GM19452 (cell line): ENCODE data around the gene POLR2F.

Source experiments
- ATAC-seq: cut with Tn5 transposase; IDR thresholded peaks from one replicate; pipeline ENCODE4 v1.9.1; 2021; ENCODE audit not compliant: unreplicated experiment

Gene POLR2F

DNA sequence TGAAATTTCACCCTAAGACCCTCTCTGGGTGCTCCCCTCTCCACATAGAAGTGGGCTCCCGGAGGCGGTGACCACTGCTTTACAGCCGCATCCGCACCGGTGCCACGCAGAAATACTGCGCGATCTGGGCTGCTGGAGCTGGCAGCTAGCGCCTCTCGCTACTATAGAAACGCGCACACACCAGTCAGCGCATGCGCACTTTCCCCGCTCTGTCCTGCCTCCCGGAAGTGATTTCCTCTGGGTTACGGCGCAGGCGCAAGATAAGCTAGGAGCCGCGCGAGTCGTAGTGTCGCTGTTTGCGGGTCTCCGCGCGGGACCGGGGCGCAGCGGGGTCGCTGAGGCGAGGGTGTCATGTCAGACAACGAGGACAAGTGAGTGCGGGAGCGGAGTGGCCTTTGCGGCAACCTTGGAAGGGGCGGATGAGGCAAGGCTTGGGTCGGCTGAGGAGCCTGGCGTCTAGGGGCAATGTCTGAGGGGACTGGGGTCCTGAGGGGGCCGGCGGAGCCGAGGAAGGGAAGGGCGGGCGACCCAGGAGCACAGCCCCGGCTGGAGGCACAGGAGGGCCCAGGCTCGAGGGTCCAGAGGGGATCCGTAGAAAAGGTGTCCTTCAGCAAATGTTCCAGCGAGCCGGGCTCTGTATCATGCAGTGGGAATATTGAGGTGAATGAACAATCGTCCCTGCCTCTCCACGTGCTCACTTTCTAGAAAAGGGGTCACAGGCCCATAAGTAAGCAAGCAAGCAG lies at the start of gene POLR2F, which contains the start of gene C22orf23:
Gene POLR2F (plus strand): TSS at position 263 of the 743 bp plus-strand sequence. CDS start 89 bp downstream, at position 352.
Gene C22orf23 (minus strand): TSS at position 165 of the 743 bp plus-strand sequence. CDS start 452 bp downstream, outside the sequence.
- peak; percentile 87 for ATAC-seq

DNA sequence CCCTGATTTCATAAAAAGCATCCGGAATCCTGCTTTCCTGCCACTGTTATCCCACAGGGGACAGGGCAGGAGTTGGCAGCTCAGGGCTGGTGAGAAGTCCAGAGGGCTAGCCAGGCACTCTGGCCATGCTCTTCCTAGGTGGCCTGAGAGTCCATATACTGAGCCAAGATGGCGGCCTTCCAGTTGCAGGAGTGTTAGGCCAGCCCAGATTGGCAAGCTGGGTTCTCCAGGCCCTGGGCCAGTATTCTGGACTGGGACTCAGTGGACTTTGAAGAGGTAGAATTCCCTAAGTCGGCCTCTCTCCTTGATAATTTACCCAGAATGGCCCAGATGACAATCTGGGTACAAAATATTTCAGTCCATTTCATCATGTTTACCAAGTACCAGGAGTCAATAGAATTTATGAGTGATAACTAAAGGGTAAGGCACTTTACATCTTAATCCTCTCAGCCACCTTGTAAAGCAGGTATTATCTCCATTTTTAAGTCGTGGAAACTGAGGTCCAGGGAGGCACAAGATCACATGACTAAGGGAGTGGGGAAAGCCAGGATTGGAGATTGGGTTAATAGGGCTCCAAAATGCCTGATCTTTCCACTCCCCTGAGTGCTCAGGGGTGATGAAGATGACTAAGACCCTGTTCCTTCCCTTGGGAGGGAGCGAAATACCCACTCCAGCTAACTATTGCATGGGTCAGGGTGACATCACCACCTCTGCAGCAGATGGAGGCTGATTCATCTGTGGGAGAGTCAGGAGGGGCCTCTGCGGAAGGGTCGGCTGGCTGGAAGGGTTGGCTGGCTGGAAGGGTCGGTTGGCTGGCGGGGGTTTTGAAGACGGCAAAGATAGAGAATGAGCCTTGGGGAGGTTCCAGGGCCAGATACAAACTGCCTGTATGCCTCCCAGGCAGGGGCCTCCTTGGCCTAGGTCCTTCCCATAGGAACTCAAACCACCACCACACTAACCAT lies 48.6 kb upstream of the POLR2F start:
- no peak for ATAC-seq

DNA sequence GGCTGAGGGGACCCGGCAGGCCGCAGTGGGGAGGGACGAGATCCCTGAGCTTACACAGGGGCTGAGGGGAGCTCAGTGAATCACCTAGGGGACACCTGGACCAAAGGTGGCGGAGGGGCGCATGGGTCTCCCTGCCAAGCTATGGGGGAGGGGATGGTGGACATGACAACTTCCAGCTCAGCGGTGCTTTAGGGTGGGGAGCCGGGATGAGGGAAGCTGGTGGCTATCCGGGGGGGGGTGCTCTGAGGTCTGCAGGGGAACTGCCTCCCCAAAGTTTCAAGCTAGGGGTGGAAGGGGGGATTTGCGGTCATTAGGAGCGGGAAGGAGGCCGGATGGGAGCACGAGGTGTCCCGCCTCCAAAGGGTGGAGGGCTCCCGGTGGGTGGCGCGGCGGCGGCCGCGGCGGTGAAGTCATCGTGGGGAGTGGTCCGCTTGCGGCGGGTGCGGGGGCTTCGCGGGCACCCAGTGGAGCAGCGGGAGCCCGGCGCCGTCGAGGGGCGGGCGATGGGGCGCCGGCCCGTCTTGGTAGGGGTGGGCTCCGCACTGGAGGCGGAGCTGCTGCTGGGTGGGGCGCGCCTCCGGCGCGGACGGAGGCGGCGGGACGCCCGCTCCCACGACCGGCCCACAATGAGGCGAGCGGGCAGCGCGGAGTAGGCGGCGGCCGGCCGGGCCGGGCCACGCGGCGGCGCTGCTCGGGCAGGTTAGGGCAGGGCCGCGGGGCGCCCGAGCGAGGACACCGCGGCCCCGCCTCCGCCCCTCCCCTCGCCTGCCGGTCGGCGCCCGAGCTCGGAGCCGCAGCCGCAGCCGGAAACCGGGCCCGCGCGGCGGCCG lies 47.8 kb upstream of the POLR2F start, which contains the start of gene MICALL1:
Gene MICALL1 (plus strand): TSS at position 764 of the 830 bp plus-strand sequence. CDS start 126 bp downstream, outside the sequence.
- peak; percentile 72 for ATAC-seq

DNA sequence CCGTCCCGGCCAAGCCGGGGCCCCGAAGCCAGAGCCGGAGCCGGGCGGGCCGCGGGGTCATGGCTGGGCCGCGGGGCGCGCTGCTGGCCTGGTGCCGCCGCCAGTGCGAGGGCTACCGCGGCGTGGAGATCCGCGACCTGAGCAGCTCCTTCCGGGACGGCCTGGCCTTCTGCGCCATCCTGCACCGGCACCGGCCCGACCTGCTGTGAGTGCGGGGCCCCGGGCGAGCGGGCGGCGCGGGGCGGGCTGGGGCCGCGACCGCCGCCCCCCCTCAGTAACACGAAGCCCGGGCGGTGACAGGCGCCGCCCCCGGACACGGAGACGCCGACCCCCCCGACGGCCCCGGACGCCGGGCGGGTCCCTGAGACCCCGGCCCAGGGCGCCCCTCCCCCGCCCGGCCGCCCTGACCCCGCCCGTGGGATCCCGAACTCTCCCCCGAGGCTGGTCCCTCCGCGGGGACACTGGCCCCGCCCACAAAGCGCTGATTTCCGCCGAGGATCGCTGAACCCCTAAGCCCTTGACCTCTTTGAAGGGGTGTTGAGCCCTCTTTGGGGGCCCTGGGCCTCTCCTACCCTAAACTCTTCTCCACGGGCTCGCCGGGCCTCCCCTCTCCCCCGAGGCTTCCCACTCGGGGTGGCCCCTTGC lies 47.0 kb upstream of the POLR2F start:
- ATAC-seq: peak; percentile 40

DNA sequence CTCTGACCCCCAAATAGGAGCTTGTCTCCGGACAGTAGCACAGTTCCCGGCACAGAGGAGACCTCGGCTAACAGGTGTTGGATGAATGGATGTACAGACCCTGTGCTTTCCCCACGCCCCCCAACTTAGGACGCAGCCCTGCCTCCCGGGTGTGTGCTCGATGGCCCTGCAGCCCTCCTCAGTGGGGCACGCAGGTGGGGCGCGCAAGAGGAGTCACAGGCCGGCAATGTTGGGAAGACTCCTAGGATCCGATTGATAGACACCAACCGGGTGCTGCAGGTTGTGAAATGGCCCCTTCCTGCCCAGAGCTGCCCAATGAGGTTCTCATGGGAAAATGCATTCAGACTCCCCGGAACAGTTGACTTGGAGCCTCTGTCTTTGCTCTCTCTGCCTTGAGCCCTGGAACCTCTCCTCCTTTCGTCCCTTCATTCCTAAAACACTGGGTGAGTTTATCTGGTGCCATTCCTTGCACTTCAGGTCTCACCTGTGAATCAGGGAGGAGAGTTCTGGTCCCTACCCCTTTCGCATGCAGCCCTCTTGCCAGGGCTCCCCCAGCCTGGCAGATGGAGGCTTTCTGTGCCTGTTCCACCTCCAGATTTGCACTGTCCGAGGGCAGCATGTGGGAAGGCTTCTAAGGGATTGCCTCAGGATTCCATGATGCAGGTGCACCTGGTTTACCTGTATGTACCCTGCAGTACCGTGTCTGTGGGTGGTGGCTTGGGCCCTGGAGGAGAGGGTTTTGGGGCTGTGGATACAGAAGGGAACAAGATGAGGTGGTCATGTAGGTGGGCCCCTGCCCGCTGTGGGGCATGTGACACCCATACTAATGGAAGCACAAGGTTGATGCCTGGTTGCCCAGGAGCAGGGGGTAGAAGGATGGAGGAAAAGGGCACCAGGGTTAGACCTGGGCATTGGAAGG lies 46.2 kb upstream of the POLR2F start:
- no peak for ATAC-seq

DNA sequence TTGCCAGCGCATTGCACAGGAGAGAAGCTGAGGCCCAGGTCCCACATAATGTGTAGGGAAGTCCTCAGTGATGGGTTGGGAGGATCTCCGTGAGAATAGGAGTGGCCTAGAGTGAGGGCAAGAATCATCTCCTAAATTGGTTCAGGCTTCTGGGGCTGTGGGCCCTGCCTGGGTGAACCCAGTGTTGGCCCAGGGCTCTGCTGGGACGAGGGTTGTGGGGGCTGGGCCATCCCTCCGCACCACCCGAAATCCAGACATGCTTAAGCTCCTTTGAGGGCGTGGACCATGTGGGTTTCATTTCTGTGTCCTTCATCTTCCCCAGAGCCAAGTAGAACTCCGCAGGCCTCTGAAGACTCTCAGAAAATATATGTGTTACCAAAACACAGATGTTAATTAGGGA lies 43.7 kb upstream of the POLR2F start:
- ATAC-seq: no peak

DNA sequence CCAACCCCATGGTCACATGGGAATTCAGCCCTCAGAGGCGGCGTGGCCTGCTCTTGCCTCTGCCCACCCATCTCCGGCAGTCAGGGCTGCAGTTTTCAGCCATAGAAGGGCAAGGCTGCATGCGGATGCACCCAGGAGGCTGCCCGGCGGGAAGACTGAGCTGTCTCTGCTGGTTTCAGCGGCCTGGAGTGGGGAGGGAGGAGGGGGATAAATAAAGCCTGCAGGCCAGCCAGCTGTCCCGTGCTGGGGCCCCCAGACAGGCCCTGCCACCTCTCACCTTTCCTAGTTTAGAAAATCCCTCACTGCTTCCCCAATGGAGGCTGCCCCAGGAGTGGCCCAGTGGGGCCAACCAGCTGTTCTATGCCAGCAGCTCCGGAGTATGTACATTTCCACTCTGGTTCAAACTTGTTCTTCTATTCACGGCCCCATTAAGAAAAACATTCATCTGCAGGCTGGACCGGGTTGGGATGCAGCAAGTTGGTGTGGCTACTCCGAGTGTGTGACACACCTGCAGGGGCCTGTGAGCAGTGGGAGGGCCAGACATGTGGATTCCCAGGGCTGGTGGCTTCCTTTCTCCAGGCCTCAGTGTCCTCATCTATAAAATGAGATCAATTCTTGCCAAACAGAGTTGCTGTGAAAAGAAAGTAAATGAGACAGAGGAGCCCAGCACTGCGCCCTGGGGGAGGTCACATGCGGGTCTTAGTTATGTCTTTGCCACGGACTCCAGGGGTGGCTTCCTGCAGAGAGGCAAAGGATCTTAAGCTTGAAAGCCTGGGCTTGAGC lies 42.4 kb upstream of the POLR2F start:
- ATAC-seq: no peak

DNA sequence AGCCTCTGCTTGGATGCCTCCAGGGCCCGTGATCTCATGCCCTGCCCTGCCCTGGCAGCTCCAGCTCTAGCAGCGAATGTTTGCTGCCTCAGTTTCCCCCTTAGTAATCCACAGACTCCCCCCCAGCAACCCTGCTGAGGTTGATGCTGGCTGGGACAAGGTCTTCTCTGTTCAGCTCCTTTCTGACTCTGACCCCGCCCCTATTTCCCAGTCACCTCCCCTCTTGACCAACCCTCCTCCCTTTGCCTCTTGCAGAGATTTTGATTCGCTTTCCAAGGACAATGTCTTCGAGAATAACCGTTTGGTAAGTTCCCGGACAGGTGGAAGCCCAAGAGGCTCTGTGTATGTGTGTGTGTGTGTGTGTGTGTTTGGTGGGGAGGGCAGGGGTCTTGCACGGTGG lies 41.8 kb upstream of the POLR2F start:
- no peak for ATAC-seq

DNA sequence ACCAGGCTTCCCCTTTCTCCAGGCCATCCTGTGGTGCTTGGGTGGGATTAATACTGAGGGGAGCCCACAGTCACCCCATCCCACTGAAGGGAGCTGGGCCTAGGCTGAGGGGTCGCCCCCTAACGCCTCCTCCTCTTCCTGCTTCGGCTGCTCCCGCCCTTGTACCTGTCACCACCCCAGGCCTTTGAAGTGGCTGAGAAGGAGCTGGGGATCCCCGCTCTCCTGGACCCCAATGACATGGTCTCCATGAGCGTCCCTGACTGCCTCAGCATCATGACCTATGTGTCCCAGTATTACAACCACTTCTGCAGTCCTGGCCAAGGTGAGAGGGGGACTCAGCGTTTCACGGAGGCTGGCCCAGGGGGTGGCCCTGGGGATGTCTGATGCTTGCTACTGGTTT lies 41.3 kb upstream of the POLR2F start:
- no peak for ATAC-seq

DNA sequence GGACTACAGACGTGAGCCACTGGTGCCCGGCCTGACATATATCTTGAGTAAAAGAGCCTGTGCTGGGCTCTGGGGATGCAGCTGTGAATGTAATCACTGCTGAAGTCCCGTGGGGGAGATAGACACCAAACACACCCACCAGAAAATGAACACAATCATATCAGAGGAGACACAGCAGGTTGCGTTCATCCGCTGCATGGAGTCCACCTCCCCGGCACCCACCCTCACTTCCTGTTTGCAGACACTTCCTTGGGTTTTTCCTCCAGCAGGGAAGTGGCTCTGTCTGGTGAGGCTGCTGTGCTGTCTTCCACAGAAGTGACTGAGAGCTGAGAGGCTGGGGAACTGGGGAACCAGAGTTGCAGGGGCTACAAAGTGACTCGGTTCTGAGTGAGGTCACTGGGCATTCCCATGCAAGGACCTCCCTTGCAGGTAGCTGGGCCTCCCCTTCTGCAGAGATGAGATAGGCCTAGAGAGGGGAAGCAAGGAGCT lies 40.2 kb upstream of the POLR2F start:
- ATAC-seq: no peak

DNA sequence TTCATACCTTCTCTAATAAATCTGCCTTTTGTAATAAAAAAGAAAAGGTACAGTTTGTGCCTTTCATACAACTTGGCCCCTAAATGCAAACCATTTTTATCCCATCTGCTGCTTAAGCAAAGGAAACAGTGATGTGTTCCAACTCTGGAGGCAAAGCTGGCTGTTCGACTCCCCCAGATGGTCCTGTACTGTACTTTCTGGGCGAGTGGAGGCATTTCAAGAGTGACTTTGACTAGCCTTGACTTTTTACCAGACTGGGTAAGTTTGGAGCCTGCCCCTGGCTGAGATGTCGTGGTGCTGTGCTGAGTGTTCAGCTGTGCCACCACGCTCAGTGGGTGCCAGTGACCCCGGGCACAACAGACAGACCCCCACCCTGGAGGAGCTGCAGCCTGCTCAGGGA lies 37.2 kb upstream of the POLR2F start:
- ATAC-seq: no peak

DNA sequence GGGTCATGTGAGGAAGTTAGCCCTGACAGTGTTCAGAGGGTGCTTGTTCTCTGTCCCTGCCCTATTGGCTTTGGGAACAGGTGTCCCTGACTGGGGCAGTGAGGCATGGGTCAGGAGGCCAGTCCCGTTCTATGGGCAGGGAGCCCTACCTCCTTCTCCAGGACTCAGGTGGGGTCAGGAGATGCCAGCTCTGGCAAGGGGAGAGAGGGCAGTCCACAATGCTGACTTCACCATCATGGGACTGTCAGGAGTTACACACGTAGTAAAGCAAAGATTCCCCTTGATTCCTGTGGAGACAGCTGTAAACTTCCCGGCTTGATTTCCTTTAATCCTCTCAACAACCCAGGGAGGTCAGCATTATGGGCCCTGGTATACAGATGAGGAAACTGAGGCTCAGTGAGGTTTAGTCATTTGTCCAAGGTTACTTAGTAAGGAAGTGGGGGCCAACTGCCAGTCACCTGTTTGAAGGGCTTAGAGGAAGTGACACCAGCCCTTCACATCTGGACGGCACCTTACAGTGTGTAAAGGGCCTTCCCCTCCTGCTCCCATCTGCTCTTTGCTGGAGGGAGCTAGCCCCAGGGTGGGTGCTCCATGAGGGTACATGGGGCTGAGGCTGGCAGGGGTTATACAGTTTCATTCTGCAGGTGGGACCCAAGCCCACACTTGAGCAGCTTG lies 35.5 kb upstream of the POLR2F start:
- no peak for ATAC-seq

DNA sequence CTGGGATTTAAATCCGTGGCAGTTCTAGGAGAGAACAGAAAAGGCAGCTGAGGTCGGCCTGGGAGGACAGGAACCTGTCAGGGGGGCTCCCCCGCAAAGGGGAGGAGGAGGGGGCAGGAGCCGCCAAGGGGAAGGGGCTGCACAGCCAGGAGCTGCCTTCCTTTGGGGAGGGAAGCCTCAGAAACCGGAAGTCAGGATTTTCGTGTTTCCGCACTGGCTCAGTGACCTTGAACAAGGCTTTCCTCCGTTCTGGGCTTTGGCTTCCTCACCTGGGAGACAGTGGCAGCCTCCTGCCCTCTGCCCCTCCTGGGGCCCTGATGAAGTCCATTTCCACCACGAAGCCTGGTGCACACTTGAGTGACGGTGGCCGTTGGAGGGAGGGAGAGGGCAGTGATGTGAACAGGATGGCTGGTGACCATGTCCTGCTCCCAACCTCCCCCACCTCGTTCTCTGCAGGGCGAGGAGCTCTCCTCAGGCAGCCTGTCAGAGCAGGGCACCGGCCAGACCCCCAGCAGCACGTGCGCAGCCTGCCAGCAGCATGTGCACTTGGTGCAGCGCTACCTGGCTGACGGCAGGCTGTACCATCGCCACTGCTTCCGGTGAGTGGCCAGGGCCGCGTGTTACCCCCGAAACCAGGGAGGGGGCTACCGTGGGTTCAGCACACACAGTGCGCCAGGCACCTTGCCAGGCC lies 34.8 kb upstream of the POLR2F start:
- no peak for ATAC-seq

DNA sequence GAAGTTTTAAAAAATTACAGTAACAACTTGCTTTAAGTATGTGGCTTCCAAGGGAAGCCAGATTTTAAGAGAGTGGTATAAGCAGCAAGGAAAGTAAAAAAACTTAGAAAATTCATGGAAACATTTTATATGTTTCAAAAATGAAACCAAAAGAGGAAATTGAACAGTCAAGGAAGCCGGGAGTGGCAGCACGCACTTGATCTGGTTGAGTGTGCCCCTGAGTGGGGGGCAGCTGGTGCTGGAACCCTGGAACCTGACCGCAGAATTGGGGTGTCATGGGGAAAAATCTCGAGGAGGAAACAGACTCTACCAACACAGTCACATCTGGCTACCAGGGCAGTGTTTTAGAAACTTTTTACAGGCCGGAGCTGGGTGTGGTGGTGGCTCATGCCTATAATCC lies 33.4 kb upstream of the POLR2F start:
- no peak for ATAC-seq

DNA sequence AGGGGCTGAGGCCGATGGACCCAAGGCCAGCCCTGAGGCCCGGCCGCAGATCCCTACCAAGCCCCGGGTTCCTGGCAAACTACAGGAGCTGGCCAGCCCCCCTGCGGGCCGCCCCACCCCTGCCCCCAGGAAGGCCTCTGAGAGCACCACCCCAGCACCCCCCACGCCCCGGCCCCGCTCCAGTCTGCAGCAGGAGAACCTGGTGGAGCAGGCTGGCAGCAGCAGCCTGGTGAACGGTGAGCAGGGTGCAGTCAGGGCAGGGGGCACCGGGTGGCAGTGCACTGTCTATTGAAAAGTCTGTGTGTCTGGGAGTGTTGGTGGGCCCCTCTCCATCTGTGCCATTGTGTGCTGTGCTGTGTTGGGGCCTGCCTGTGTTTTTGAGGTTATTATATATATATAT lies 31.3 kb upstream of the POLR2F start:
- no peak for ATAC-seq

DNA sequence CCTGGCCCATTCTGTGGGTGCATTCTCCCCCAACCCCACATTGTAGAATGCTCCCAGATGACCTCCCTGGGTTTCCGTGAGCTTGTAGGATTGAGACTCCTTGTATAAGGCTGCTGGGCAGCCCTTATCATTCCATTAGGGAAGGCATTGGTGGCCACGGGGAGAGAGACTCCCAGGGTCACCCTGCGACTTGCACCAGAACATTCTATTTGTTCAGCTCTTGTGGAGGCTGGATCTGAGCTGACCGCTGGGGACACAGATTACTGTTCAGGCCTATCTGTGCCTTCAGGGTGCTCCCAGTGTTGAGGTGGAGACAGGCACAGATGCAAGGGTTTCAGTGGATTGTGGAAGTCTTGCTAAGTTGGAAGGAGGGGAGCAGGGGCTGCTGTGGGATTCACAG lies 29.6 kb upstream of the POLR2F start:
- ATAC-seq: no peak

DNA sequence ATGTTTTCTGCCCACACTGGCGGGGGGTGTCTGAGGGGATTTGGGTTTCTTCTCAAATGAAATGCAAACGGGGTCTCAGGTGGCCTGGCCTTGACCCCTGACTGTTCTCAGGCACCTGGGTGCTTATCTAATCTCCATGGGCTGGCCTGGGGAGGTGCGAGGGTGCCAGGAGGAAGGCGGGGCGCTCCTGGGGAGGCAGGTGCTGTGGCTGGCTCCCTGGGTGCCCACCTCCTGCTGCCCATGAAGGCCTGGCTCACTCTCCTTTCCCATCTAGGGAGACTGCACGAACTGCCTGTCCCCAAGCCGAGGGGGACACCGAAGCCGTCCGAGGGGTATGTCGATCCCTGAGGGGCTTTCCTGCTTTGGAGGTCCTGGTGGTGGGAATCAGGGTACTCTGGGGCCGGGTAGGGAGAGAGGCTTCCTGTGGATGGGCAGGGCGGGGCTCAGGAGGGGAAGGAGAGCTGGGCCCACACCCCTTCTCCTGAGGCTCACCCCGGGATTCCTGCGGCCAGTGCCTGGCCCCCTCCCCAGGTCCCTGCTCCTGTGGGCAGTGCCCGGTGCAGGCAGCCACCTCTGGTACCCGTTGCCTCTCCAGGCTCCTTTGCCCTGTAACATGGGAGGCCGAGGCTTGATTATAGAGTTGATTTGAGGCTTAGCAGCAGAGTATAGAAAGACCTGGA lies 29.0 kb upstream of the POLR2F start:
- ATAC-seq: no peak
